ENCODE data around the gene SFRP2. TPM values are rescaled to one million over a fixed set of nuclear protein-coding genes. Genes with fewer than 3 reads are reported as not detected.

Gene SFRP2
- total RNA-seq (2014; rRNA removed; shearing (Covaris generic)), result not detected in 2 replicates

GRCh38 chr4:153788413-153789276 lies at the start of gene SFRP2:
Gene SFRP2 (minus strand): TSS chr4:153789083. CDS start chr4:153788835, 248 bp downstream.
- H3K27me3 ChIP-seq, result no peaks in the 10 kb centered on the region
- DNase-seq, result no peak

GRCh38 chr4:153838564-153838963 lies 49.7 kb upstream of the SFRP2 start:
- H3K27ac ChIP-seq, result no peak overlapping the region
- H3K4me1 ChIP-seq, result no peaks in the 10 kb centered on the region
- H3K27me3 ChIP-seq, result no peaks in the 10 kb centered on the region
- H3K4me3 ChIP-seq, result no peak overlapping the region
- no peaks in the 10 kb centered on the region for H3K36me3 ChIP-seq
- H3K9me3 ChIP-seq (replicated peaks), result no peaks in the 10 kb centered on the region
- no peak for DNase-seq

More at GRCh38 chr4:153788413-153789276, at the start of gene SFRP2:
- Histone ChIP-seq H3K27ac (no peak within 1 kb of the TSS), H3K9me3 (replicated peaks) (no peaks in the 10 kb centered on the region), H3K4me1 (no peaks in the 10 kb centered on the region), H3K36me3 (no peaks in the 10 kb centered on the region), H3K4me3 (no peak within 1 kb of the TSS)

GRCh38 chr4:153834901-153835300 lies 46.0 kb upstream of the SFRP2 start:
- no peak for DNase-seq
- H3K4me1 ChIP-seq, result no peaks in the 10 kb centered on the region
- no peak overlapping the region for H3K4me3 ChIP-seq
- H3K27ac ChIP-seq, result no peak overlapping the region
- H3K27me3 ChIP-seq, result no peaks in the 10 kb centered on the region
- H3K36me3 ChIP-seq, result no peaks in the 10 kb centered on the region
- no peaks in the 10 kb centered on the region for H3K9me3 ChIP-seq (replicated peaks)

GRCh38 chr4:153832720-153833287 lies 43.9 kb upstream of the SFRP2 start:
- H3K9me3 ChIP-seq (replicated peaks), result no peaks in the 10 kb centered on the region

GRCh38 chr4:153832054-153832453 lies 43.2 kb upstream of the SFRP2 start:
- Histone ChIP-seq H3K4me3 (no peak overlapping the region), H3K27ac (no peak overlapping the region), H3K9me3 (replicated peaks) (no peaks in the 10 kb centered on the region), H3K36me3 (no peaks in the 10 kb centered on the region), H3K27me3 (no peaks in the 10 kb centered on the region), H3K4me1 (no peaks in the 10 kb centered on the region)
- no peak for DNase-seq

More at GRCh38 chr4:153832720-153833287, 43.9 kb upstream of the SFRP2 start:
- no peak for DNase-seq
- no peaks in the 10 kb centered on the region for H3K36me3 ChIP-seq
- H3K27ac ChIP-seq, result no peak overlapping the region
- H3K4me1 ChIP-seq, result no peaks in the 10 kb centered on the region
- no peaks in the 10 kb centered on the region for H3K27me3 ChIP-seq
- H3K4me3 ChIP-seq, result no peak overlapping the region

GRCh38 chr4:153831245-153831644 lies 42.4 kb upstream of the SFRP2 start:
- Histone ChIP-seq H3K27ac (no peak overlapping the region), H3K4me3 (no peak overlapping the region), H3K9me3 (replicated peaks) (no peaks in the 10 kb centered on the region), H3K4me1 (no peaks in the 10 kb centered on the region), H3K36me3 (no peaks in the 10 kb centered on the region), H3K27me3 (no peaks in the 10 kb centered on the region)
- DNase-seq, result no peak

- Histone ChIP-seq H3K9me3 (replicated peaks) (no peaks in the 10 kb centered on the region), H3K27ac (no peak overlapping the region), H3K4me3 (no peak overlapping the region), H3K4me1 (no peaks in the 10 kb centered on the region), H3K36me3 (no peaks in the 10 kb centered on the region), H3K27me3 (no peaks in the 10 kb centered on the region)
- no peak for DNase-seq
These were observed 36.8 kb upstream of the SFRP2 start for GRCh38 chr4:153825691-153826090.

GRCh38 chr4:153825126-153825525 lies 36.2 kb upstream of the SFRP2 start:
- H3K36me3 ChIP-seq, result no peaks in the 10 kb centered on the region
- H3K27me3 ChIP-seq, result no peaks in the 10 kb centered on the region
- no peak overlapping the region for H3K4me3 ChIP-seq
- H3K4me1 ChIP-seq, result no peaks in the 10 kb centered on the region
- no peaks in the 10 kb centered on the region for H3K9me3 ChIP-seq (replicated peaks)
- DNase-seq, result no peak
- no peak overlapping the region for H3K27ac ChIP-seq

GRCh38 chr4:153824501-153824900 lies 35.6 kb upstream of the SFRP2 start:
- Histone ChIP-seq H3K27ac (no peak overlapping the region), H3K27me3 (no peaks in the 10 kb centered on the region), H3K9me3 (replicated peaks) (no peaks in the 10 kb centered on the region), H3K4me1 (no peaks in the 10 kb centered on the region), H3K4me3 (no peak overlapping the region), H3K36me3 (no peaks in the 10 kb centered on the region)
- DNase-seq, result no peak

- no peak overlapping the region for H3K4me3 ChIP-seq
- no peaks in the 10 kb centered on the region for H3K27me3 ChIP-seq
- no peak overlapping the region for H3K27ac ChIP-seq
- H3K36me3 ChIP-seq, result no peaks in the 10 kb centered on the region
- H3K4me1 ChIP-seq, result no peaks in the 10 kb centered on the region
- no peak for DNase-seq
- H3K9me3 ChIP-seq (replicated peaks), result no peaks in the 10 kb centered on the region
These were observed 34.6 kb upstream of the SFRP2 start for GRCh38 chr4:153823483-153823882.

- Histone ChIP-seq H3K27ac (no peak overlapping the region), H3K36me3 (no peaks in the 10 kb centered on the region), H3K4me1 (no peaks in the 10 kb centered on the region), H3K27me3 (no peaks in the 10 kb centered on the region), H3K9me3 (replicated peaks) (no peaks in the 10 kb centered on the region), H3K4me3 (no peak overlapping the region)
- no peak for DNase-seq
These were observed 33.4 kb upstream of the SFRP2 start for GRCh38 chr4:153822316-153822715.

GRCh38 chr4:153817466-153817865 lies 28.6 kb upstream of the SFRP2 start:
- no peak for DNase-seq
- Histone ChIP-seq H3K4me3 (no peak overlapping the region), H3K9me3 (replicated peaks) (no peaks in the 10 kb centered on the region), H3K4me1 (no peaks in the 10 kb centered on the region), H3K27me3 (no peaks in the 10 kb centered on the region), H3K36me3 (no peaks in the 10 kb centered on the region), H3K27ac (no peak overlapping the region)

- Histone ChIP-seq H3K4me3 (no peak overlapping the region), H3K4me1 (no peaks in the 10 kb centered on the region), H3K9me3 (replicated peaks) (no peaks in the 10 kb centered on the region), H3K27ac (no peak overlapping the region), H3K27me3 (no peaks in the 10 kb centered on the region), H3K36me3 (no peaks in the 10 kb centered on the region)
- no peak for DNase-seq
These were observed 27.7 kb upstream of the SFRP2 start for GRCh38 chr4:153816542-153816941.

- Histone ChIP-seq H3K9me3 (replicated peaks) (no peaks in the 10 kb centered on the region), H3K27ac (no peak overlapping the region), H3K27me3 (no peaks in the 10 kb centered on the region), H3K4me3 (no peak overlapping the region), H3K36me3 (no peaks in the 10 kb centered on the region), H3K4me1 (peaks cover 4% of the 10 kb centered on the region; the same call in 1 of the 2 replicates)
- no peak for DNase-seq
These were observed 25.9 kb upstream of the SFRP2 start for GRCh38 chr4:153814789-153815188.

GRCh38 chr4:153809916-153810810 lies 21.3 kb upstream of the SFRP2 start:
- H3K27me3 ChIP-seq, result no peaks in the 10 kb centered on the region
- H3K9me3 ChIP-seq (replicated peaks), result no peaks in the 10 kb centered on the region
- DNase-seq, result peak in 1 of 2 experiments; percentile 44
- H3K36me3 ChIP-seq, result no peaks in the 10 kb centered on the region
- H3K4me3 ChIP-seq, result no peak overlapping the region
- H3K4me1 ChIP-seq, result peaks cover 4% of the 10 kb centered on the region; the same call in 1 of the 2 replicates
- no peak overlapping the region for H3K27ac ChIP-seq
